H9 (cell line): ENCODE measurements around the gene S100A3. TPM values are rescaled to one million over a fixed set of nuclear protein-coding genes. Genes with fewer than 3 reads are reported as not detected.
A peak's percentile ranks its signal among the peaks of the same experiment; 100 is the strongest.

ENCODE experiments used
- DNase-seq: peaks from one replicate; pipeline ENCODE4 v3.0.0-alpha.2; 2017
- H2AFZ ChIP-seq: one replicate; pipeline ENCODE4 v1.6.1; 2013; ENCODE audit warnings: mild to moderate bottlenecking, low read length, control low read depth, moderate library complexity
- H2AK5ac ChIP-seq: 2 replicates; pipeline ENCODE4 v1.6.1; 2013; ENCODE audit warnings: low read length, control low read depth, mixed read lengths; ENCODE audit not compliant: insufficient read length
- H2BK120ac ChIP-seq: one replicate; pipeline ENCODE4 v1.6.1; 2013; ENCODE audit warnings: low read depth, mild to moderate bottlenecking, low read length, control low read depth, inconsistent platforms; ENCODE audit not compliant: poor library complexity, severe bottlenecking
- H2BK12ac ChIP-seq: 2 replicates; pipeline ENCODE4 v1.6.1; 2013; ENCODE audit warnings: low read length, control low read depth, mixed read lengths, low read depth; ENCODE audit not compliant: insufficient read length
- H2BK15ac ChIP-seq: 2 replicates; pipeline ENCODE4 v1.6.1; 2013; ENCODE audit warnings: low read depth, low read length, control low read depth
- H2BK20ac ChIP-seq: one replicate; pipeline ENCODE4 v1.6.1; 2013; ENCODE audit warnings: low read depth, mild to moderate bottlenecking, low read length, control low read depth, inconsistent platforms; ENCODE audit not compliant: poor library complexity, severe bottlenecking
- H2BK5ac ChIP-seq: 2 replicates; pipeline ENCODE4 v1.6.1; 2013; ENCODE audit warnings: low read length, control low read depth, mixed read lengths; ENCODE audit not compliant: insufficient read length
- H3K14ac ChIP-seq: 2 replicates; pipeline ENCODE4 v1.6.1; 2013; ENCODE audit warnings: low read length, control low read depth; ENCODE audit not compliant: insufficient read depth
- H3K18ac ChIP-seq: 2 replicates; pipeline ENCODE4 v1.6.1; 2013; ENCODE audit warnings: low read depth, mild to moderate bottlenecking, mixed read lengths, low read length, control low read depth; ENCODE audit not compliant: insufficient read length
- H3K23ac ChIP-seq: 2 replicates; pipeline ENCODE4 v1.6.1; 2013; ENCODE audit warnings: low read length, control low read depth, mixed read lengths, low read depth; ENCODE audit not compliant: insufficient read length
- H3K23me2 ChIP-seq: 2 replicates; pipeline ENCODE4 v1.6.1; 2013; ENCODE audit warnings: low read depth, mild to moderate bottlenecking, mixed read lengths, low read length, control low read depth; ENCODE audit not compliant: insufficient read length, poor library complexity, severe bottlenecking
- H3K27ac ChIP-seq: 2 replicates; pipeline ENCODE4 v1.5.1; 2013; ENCODE audit warnings: low read length, control low read depth, mixed read lengths, low read depth; ENCODE audit not compliant: insufficient read length
- H3K27me3 ChIP-seq: 2 replicates; pipeline ENCODE4 v1.6.1; 2013; ENCODE audit warnings: low read length, control low read depth, inconsistent platforms; ENCODE audit not compliant: insufficient read depth
- H3K4ac ChIP-seq: 2 replicates; pipeline ENCODE4 v1.6.1; 2013; ENCODE audit warnings: low read depth, mild to moderate bottlenecking, control low read depth, inconsistent platforms, low read length, moderate library complexity
- H3K4me1 ChIP-seq: 2 replicates; pipeline ENCODE4 v1.6.1; 2013; ENCODE audit warnings: low read length, control low read depth, inconsistent platforms; ENCODE audit not compliant: insufficient read depth
- H3K4me2 ChIP-seq: 2 replicates; pipeline ENCODE4 v1.6.1; 2013; ENCODE audit warnings: low read length, control low read depth, mixed read lengths; ENCODE audit not compliant: insufficient read length, insufficient read depth
- H3K56ac ChIP-seq: 2 replicates; pipeline ENCODE4 v1.6.1; 2013; ENCODE audit warnings: low read depth, mild to moderate bottlenecking, mixed read lengths, low read length, control low read depth; ENCODE audit not compliant: insufficient read length
- H3K79me1 ChIP-seq: 2 replicates; pipeline ENCODE4 v1.6.1; 2013; ENCODE audit warnings: low read depth, mild to moderate bottlenecking, moderate library complexity, low read length, control low read depth, inconsistent platforms; ENCODE audit not compliant: insufficient read depth, poor library complexity, severe bottlenecking
- H3K79me2 ChIP-seq: 2 replicates; pipeline ENCODE4 v1.6.1; 2013; ENCODE audit warnings: low read length, control low read depth, inconsistent platforms; ENCODE audit not compliant: insufficient read depth
- H3K9ac ChIP-seq: 2 replicates; pipeline ENCODE4 v1.6.1; 2013; ENCODE audit warnings: low read length, control low read depth, mixed read lengths; ENCODE audit not compliant: insufficient read length; ENCODE audit errors: extremely low read depth
- H3K9me3 ChIP-seq: one replicate; pipeline ENCODE4 v1.6.1; 2013; ENCODE audit warnings: low read depth, low read length, inconsistent platforms; ENCODE audit not compliant: control insufficient read depth
- H3T11ph ChIP-seq: one replicate; pipeline ENCODE4 v1.6.1; 2013; ENCODE audit warnings: mild to moderate bottlenecking, low read length, control low read depth, inconsistent platforms
- H4K20me1 ChIP-seq: one replicate; pipeline ENCODE4 v1.6.1; 2013; ENCODE audit not compliant: control insufficient read depth, insufficient read length, insufficient read depth
- H4K5ac ChIP-seq: 2 replicates; pipeline ENCODE4 v1.6.1; 2013; ENCODE audit warnings: low read depth, mild to moderate bottlenecking, mixed read lengths, low read length, control low read depth; ENCODE audit not compliant: insufficient read length
- H4K8ac ChIP-seq: replicated peaks from 2 replicates; pipeline ENCODE4 v1.6.1; 2013; ENCODE audit warnings: low read length, control low read depth, mixed read lengths, low read depth; ENCODE audit not compliant: insufficient read length
- H4K91ac ChIP-seq: 2 replicates; pipeline ENCODE4 v1.6.1; 2013; ENCODE audit warnings: low read depth, mild to moderate bottlenecking, moderate library complexity, mixed read lengths, low read length, control low read depth; ENCODE audit not compliant: insufficient read length
- H3K27ac Mint-ChIP-seq, 3 experiments: 2 replicates in 2 of 3; 3 replicates in 1 of 3; pipeline ENCODE4 v1.8.0; 2020 to 2021; ENCODE audit warnings: mixed read lengths in 3 of 3, mild to moderate bottlenecking in 1 of 3, moderate library complexity in 1 of 3
- H3K27me3 Mint-ChIP-seq: 2 replicates; pipeline ENCODE4 v1.8.0; 2021; ENCODE audit warnings: low read depth, mild to moderate bottlenecking, moderate library complexity, mixed read lengths
- H3K36me3 Mint-ChIP-seq, 3 experiments: 2 replicates in 2 of 3; 3 replicates in 1 of 3; pipeline ENCODE4 v1.8.0; 2020 to 2021; ENCODE audit warnings: low read depth in 3 of 3, mixed read lengths in 3 of 3; ENCODE audit not compliant: insufficient read depth in 1 of 3
- H3K4me1 Mint-ChIP-seq, 2 experiments: 2 replicates each; pipeline ENCODE4 v1.8.0; 2020; ENCODE audit warnings: mixed read lengths in 2 of 2
- H3K4me3 Mint-ChIP-seq, 2 experiments: 2 replicates in 1 of 2; 3 replicates in 1 of 2; pipeline ENCODE4 v1.8.0; 2020 to 2021; ENCODE audit warnings: mild to moderate bottlenecking in 2 of 2, mixed read lengths in 2 of 2, moderate library complexity in 1 of 2
- H3K9me3 Mint-ChIP-seq, 2 experiments: 2 replicates in 1 of 2; 3 replicates in 1 of 2; pipeline ENCODE4 v1.8.0; 2020; ENCODE audit warnings: mild to moderate bottlenecking in 2 of 2, mixed read lengths in 2 of 2, moderate library complexity in 1 of 2
- CTCF ChIP-seq: fragments of 200-600 bp; sonication (generic); conservative IDR thresholded peaks from 3 replicates; pipeline ENCODE4 v1.8.0; 2021; ENCODE audit warnings: antibody characterized with exemption, mild to moderate bottlenecking
- WGBS: extraction: QIAGEN DNeasy Blood & Tissue Kit; methylation state at CpG from one replicate; pipeline ENCODE4 v1.1.7; 2013; ENCODE audit warnings: missing lambda C conversion rate, low lambda C conversion rate, mixed read lengths; ENCODE audit not compliant: insufficient read length; ENCODE audit errors: extremely low coverage; 5-methylcytosine and 5-hydroxymethylcytosine counted together
- total RNA-seq: library from RNA; stranded (reverse); gene quantifications from 2 replicates; pipeline ENCODE4 v1.2.1, GENCODE V29; 2021

S100A3 gene
- total RNA-seq, 1 experiment from 2014 or later: not detected

- no peak overlapping the region for H3K9ac ChIP-seq
- no peaks in the 10 kb centered on the region for H3K79me1 ChIP-seq
- WGBS: no CpG with 5 or more reads among the region's 19 CpGs
- no peak overlapping the region for H2AK5ac ChIP-seq
- H3K79me2 ChIP-seq: no peaks in the 10 kb centered on the region
- no peak overlapping the region for H2AFZ ChIP-seq
- no peak overlapping the region for H4K91ac ChIP-seq
- Mint-ChIP-seq H3K4me3 (no peak overlapping the region; a peak in 1 of 5 replicates), H3K9me3 (no peaks in the 10 kb centered on the region), H3K27me3 (peaks cover 1% of the 10 kb centered on the region), H3K36me3 (no peaks in the 10 kb centered on the region; a peak in 1 of 7 replicates), H3K4me1 (peaks cover 54 to 66% of the 10 kb centered on the region in 2 experiments), H3K27ac (peak overlapping the region in 1 of 3 experiments; percentile 83; a peak in 1 of 7 replicates)
- no peak overlapping the region for H3K27ac ChIP-seq
- no peak overlapping the region for H2BK12ac ChIP-seq
- no peak for TF ChIP-seq CTCF
- H3K23ac ChIP-seq: no peak overlapping the region
- H3K4ac ChIP-seq: no peak overlapping the region
- no peak overlapping the region for H3K4me2 ChIP-seq
- no peaks in the 10 kb centered on the region for H3K27me3 ChIP-seq
- H4K20me1 ChIP-seq: no peaks in the 10 kb centered on the region
- no peak overlapping the region for H2BK20ac ChIP-seq
- peak; percentile 28 for DNase-seq
- H2BK15ac ChIP-seq: no peak overlapping the region
- H4K5ac ChIP-seq: no peak overlapping the region
- no peak overlapping the region for H2BK5ac ChIP-seq
- no peak overlapping the region for H3K14ac ChIP-seq
- no peak overlapping the region for H3K18ac ChIP-seq
- H3K56ac ChIP-seq: no peak overlapping the region
- no peak overlapping the region for H2BK120ac ChIP-seq
- no peaks in the 10 kb centered on the region for H3K23me2 ChIP-seq
- no peaks in the 10 kb centered on the region for H3K9me3 ChIP-seq
- H3K4me1 ChIP-seq: peaks cover 6% of the 10 kb centered on the region; the same call in 1 of the 2 replicates
- no peak overlapping the region for H4K8ac ChIP-seq
- no peak overlapping the region for H3T11ph ChIP-seq
These were observed 1.2 kb downstream of the S100A3 start for GRCh38 chr1:153547560-153548551.
